HepG2 (cell line): Measurements from ENCODE around the gene SERTAD1. TPM values are rescaled to one million over a fixed set of nuclear protein-coding genes. Genes with fewer than 3 reads are reported as not detected.
A peak's percentile ranks its signal among the peaks of the same experiment; 100 is the strongest.

Source experiments
- BATF2 ChIP-seq: sonication (generic); formaldehyde crosslinking; IDR thresholded peaks from 2 replicates; pipeline ENCODE4 v1.8.0; 2022; ENCODE audit warnings: mild to moderate bottlenecking, missing genetic modification reagents, moderate library complexity
- DNMT1 ChIP-seq: sonication (generic); formaldehyde crosslinking; IDR thresholded peaks from 2 replicates; pipeline ENCODE4 v1.5.1; 2020; ENCODE audit warnings: mild to moderate bottlenecking, missing genetic modification reagents
- E2F1 ChIP-seq: sonication (generic); formaldehyde crosslinking; IDR thresholded peaks from 2 replicates; pipeline ENCODE4 v1.5.0; 2020; ENCODE audit warnings: missing genetic modification reagents
- FUBP1 ChIP-seq: sonication (generic); formaldehyde crosslinking; IDR thresholded peaks from 2 replicates; pipeline ENCODE4 v1.5.1; 2020; ENCODE audit warnings: missing genetic modification reagents, mild to moderate bottlenecking, borderline replicate concordance
- GATAD1 ChIP-seq: IDR thresholded peaks from 2 replicates; pipeline ENCODE4 v1.6.1; 2016; ENCODE audit warnings: missing genetic modification reagents, missing compliant biosample characterization
- HNF4G ChIP-seq, 2 experiments: sonication (generic) in 1 of 2; formaldehyde crosslinking in 1 of 2; IDR thresholded peaks; 2 replicates each; pipeline versions ENCODE4 v1.4.0 to v1.6.1; 2011 to 2020; ENCODE audit warnings: borderline replicate concordance in 2 of 2, low read depth in 2 of 2, mild to moderate bottlenecking in 2 of 2, low read length in 1 of 2, missing genetic modification reagents in 1 of 2, moderate library complexity in 1 of 2
- NBN ChIP-seq: fragments of 450-650 bp; conservative IDR thresholded peaks from 2 replicates; pipeline ENCODE4 v1.6.1; 2017
- NFE2L2 ChIP-seq: fragments of 150-350 bp; IDR thresholded peaks from 2 replicates; pipeline ENCODE4 v1.6.1; 2014; ENCODE audit warnings: low read length
- RNF2 ChIP-seq: fragments of 450-650 bp; conservative IDR thresholded peaks from 2 replicates; pipeline ENCODE4 v1.6.1; 2016; ENCODE audit warnings: low read depth
- TRAFD1 ChIP-seq: sonication (generic); formaldehyde crosslinking; IDR thresholded peaks from 2 replicates; pipeline ENCODE4 v1.5.1; 2020; ENCODE audit warnings: missing genetic modification reagents, mild to moderate bottlenecking, borderline replicate concordance
- ZBTB2 ChIP-seq: sonication (generic); formaldehyde crosslinking; IDR thresholded peaks from 2 replicates; pipeline ENCODE4 v1.8.0; 2022; ENCODE audit warnings: low read depth, missing genetic modification reagents
- ZFP62 ChIP-seq: sonication (generic); formaldehyde crosslinking; IDR thresholded peaks from 2 replicates; pipeline ENCODE4 v1.4.0; 2020; ENCODE audit warnings: missing genetic modification reagents
- ZNF160 ChIP-seq: sonication (generic); formaldehyde crosslinking; IDR thresholded peaks from 2 replicates; pipeline ENCODE4 v1.8.0; 2022; ENCODE audit warnings: mild to moderate bottlenecking, inconsistent platforms, missing genetic modification reagents
- ZNF18 ChIP-seq: sonication (generic); formaldehyde crosslinking; IDR thresholded peaks from 2 replicates; pipeline ENCODE4 v1.8.0; 2022; ENCODE audit warnings: mild to moderate bottlenecking, missing genetic modification reagents; ENCODE audit not compliant: insufficient replicate concordance
- ZNF225 ChIP-seq: sonication (generic); formaldehyde crosslinking; IDR thresholded peaks from 2 replicates; pipeline ENCODE4 v1.4.0; 2020; ENCODE audit warnings: mild to moderate bottlenecking, missing genetic modification reagents
- ZNF564 ChIP-seq: sonication (generic); formaldehyde crosslinking; IDR thresholded peaks from 2 replicates; pipeline ENCODE4 v1.8.1; 2023; ENCODE audit warnings: mild to moderate bottlenecking, missing genetic modification reagents
- ZNF891 ChIP-seq: sonication (generic); formaldehyde crosslinking; IDR thresholded peaks from 2 replicates; pipeline ENCODE4 v1.5.0; 2020; ENCODE audit warnings: mild to moderate bottlenecking, missing genetic modification reagents
- polyA plus RNA-seq, 8 experiments: library from polyadenylated mRNA; depleted of rRNA in 3 of 8; stranded (reverse) in 7 of 8; unstranded in 1 of 8; fragments of >200 nt; fragmentation: Illumina TruSeq in 4 of 8; extraction: Trizol in 4 of 8; gene quantifications; 2 replicates each; pipeline versions ENCODE4 v1.2.1 to v1.2.3, GENCODE V29; 2011 to 2016; ENCODE audit warnings: low read depth in 4 of 8, missing spikeins in 1 of 8, mixed read lengths in 1 of 8; ENCODE audit not compliant: insufficient read depth in 1 of 8
- total RNA-seq, 5 experiments: library from RNA; depleted of rRNA; stranded (reverse); fragments of >200 nt; fragmentation: Illumina TruSeq; extraction: Trizol; gene quantifications; 2 replicates each; pipeline ENCODE4 v1.2.3, GENCODE V29; 2016; ENCODE audit warnings: low read depth in 1 of 5

The SERTAD1 gene
- total and polyA plus RNA-seq, 2 of the 13 experiments (the other 11 are each of a cell fraction or from before 2014, with no cell fraction given), result 4.3 to 4.5 TPM

GRCh38 chr19:40444000-40444824, 18.4 kb upstream of the SERTAD1 start, which contains the start of gene SERTAD3 (continued):
- TF ChIP-seq DNMT1 (CRISPR knock-in tag), result no peak
- TF ChIP-seq GATAD1 (CRISPR knock-in tag), result peak; percentile 68
- TF ChIP-seq TRAFD1, result no peak; the same call in 1 of the 2 replicates
- no peak for TF ChIP-seq FUBP1 (CRISPR knock-in tag)
- TF ChIP-seq NBN, result no peak
- TF ChIP-seq ZNF225 (CRISPR knock-in tag), result peak; percentile 7; the same call in 1 of the 2 replicates
- TF ChIP-seq RNF2, result no peak
- TF ChIP-seq ZNF564 (CRISPR knock-in tag), result 0 out of 2 replicates have a peak, but pooled peaks have one; percentile 67
- TF ChIP-seq NFE2L2, result no peak
- TF ChIP-seq HNF4G (IDR thresholded peaks at IDR 0.05; ENCODE audit: borderline replicate concordance, low read depth, low read length), result no peak
- TF ChIP-seq HNF4G (CRISPR knock-in tag; IDR thresholded peaks at IDR 0.05; ENCODE audit: borderline replicate concordance, low read depth), result no peak
- TF ChIP-seq ZNF160, result peak; percentile 68; the same call in 1 of the 2 replicates
- no peak for TF ChIP-seq ZFP62
- TF ChIP-seq ZBTB2, result 0 out of 2 replicates have a peak, but pooled peaks have one; percentile 11
- TF ChIP-seq BATF2, result no peak
- TF ChIP-seq E2F1 (CRISPR knock-in tag), result 0 out of 2 replicates have a peak, but pooled peaks have one; percentile 28
- TF ChIP-seq ZNF891, result no peak; the same call in 1 of the 2 replicates
- no peak for TF ChIP-seq ZNF18 (CRISPR knock-in tag)
